Neural progenitor cell (in vitro differentiated cells): ENCODE data around the gene CPA1. TPM values are rescaled to one million over a fixed set of nuclear protein-coding genes. Genes with fewer than 3 reads are reported as not detected.

Experiments
- DNase-seq: peaks from one replicate; pipeline ENCODE4 v3.0.0-alpha.2; 2016; ENCODE audit warnings: low spot score
- H2AFZ ChIP-seq: fragments of 200-600 bp; sonication (generic); replicated peaks from 2 replicates; pipeline ENCODE4 v1.6.1; 2016; ENCODE audit warnings: antibody characterized with exemption
- H3F3A ChIP-seq: fragments of 200-600 bp; sonication (generic); 2 replicates; pipeline ENCODE4 v1.6.1; 2016; ENCODE audit warnings: antibody characterized with exemption, low read depth
- H3K27ac ChIP-seq: fragments of 200-600 bp; sonication (generic); 2 replicates; pipeline ENCODE4 v1.5.1; 2016; ENCODE audit warnings: mild to moderate bottlenecking
- H3K27me3 ChIP-seq: fragments of 200-600 bp; sonication (generic); 2 replicates; pipeline ENCODE4 v1.6.1; 2016; ENCODE audit warnings: mild to moderate bottlenecking, moderate library complexity
- H3K36me3 ChIP-seq: fragments of 200-600 bp; sonication (generic); 2 replicates; pipeline ENCODE4 v1.5.1; 2016
- H3K4me1 ChIP-seq: fragments of 200-600 bp; sonication (generic); 2 replicates; pipeline ENCODE4 v1.6.1; 2016; ENCODE audit warnings: mixed run types
- H3K4me2 ChIP-seq: fragments of 200-600 bp; sonication (generic); 2 replicates; pipeline ENCODE4 v1.6.1; 2016
- H3K4me3 ChIP-seq: fragments of 200-600 bp; sonication (generic); 2 replicates; pipeline ENCODE4 v1.5.1; 2016
- H3K79me2 ChIP-seq: fragments of 200-600 bp; sonication (generic); 2 replicates; pipeline ENCODE4 v1.6.1; 2016; ENCODE audit warnings: low read depth
- H3K9ac ChIP-seq: fragments of 200-600 bp; sonication (generic); 2 replicates; pipeline ENCODE4 v1.6.1; 2016
- H3K9me3 ChIP-seq: fragments of 200-600 bp; sonication (generic); 2 replicates; pipeline ENCODE4 v1.5.1; 2016; ENCODE audit warnings: low read depth
- H4K20me1 ChIP-seq: fragments of 200-600 bp; sonication (generic); 2 replicates; pipeline ENCODE4 v1.6.1; 2016; ENCODE audit warnings: low read depth
- H3K27ac Mint-ChIP-seq: 3 replicates; pipeline ENCODE4 v1.8.0; 2021; ENCODE audit warnings: mixed read lengths
- H3K27me3 Mint-ChIP-seq: 2 replicates; pipeline ENCODE4 v1.8.0; 2022; ENCODE audit warnings: low read depth, mild to moderate bottlenecking, inconsistent platforms, moderate library complexity, mixed read lengths; ENCODE audit not compliant: insufficient read depth
- H3K36me3 Mint-ChIP-seq: 3 replicates; pipeline ENCODE4 v1.8.0; 2021; ENCODE audit warnings: mixed read lengths
- H3K4me1 Mint-ChIP-seq: 3 replicates; pipeline ENCODE4 v1.8.0; 2021; ENCODE audit warnings: mixed read lengths
- H3K4me3 Mint-ChIP-seq: 3 replicates; pipeline ENCODE4 v1.8.0; 2021; ENCODE audit warnings: mild to moderate bottlenecking, moderate library complexity, mixed read lengths
- H3K9me3 Mint-ChIP-seq: 3 replicates; pipeline ENCODE4 v1.8.0; 2020; ENCODE audit warnings: mixed read lengths
- CTCF ChIP-seq: fragments of 200-600 bp; sonication (generic); IDR thresholded peaks from 2 replicates; pipeline ENCODE4 v1.5.1; 2017; ENCODE audit warnings: antibody characterized with exemption, mild to moderate bottlenecking
- EZH2 ChIP-seq: fragments of 200-600 bp; sonication (generic); IDR thresholded peaks from 2 replicates; pipeline ENCODE4 v1.6.1; 2017; ENCODE audit warnings: antibody characterized with exemption, mild to moderate bottlenecking, moderate library complexity
- EZH2phosphoT487 ChIP-seq: fragments of 200-600 bp; sonication (generic); IDR thresholded peaks from 2 replicates; pipeline ENCODE4 v1.6.1; 2017; ENCODE audit warnings: antibody characterized with exemption
- total RNA-seq: library from RNA; depleted of rRNA; stranded (reverse); fragments of >200 nt; gene quantifications from 2 replicates; pipeline ENCODE4 v1.2.3, GENCODE V29; 2015; ENCODE audit warnings: low replicate concordance

CPA1 gene
- total RNA-seq, 1 donor from 2014 or later: not detected

- Mint-ChIP-seq H3K4me1 (peaks cover 65% of the 10 kb centered on the region), H3K4me3 (no peak overlapping the region), H3K27me3 (peaks cover 8% of the 10 kb centered on the region), H3K36me3 (peaks cover 3% of the 10 kb centered on the region), H3K9me3 (peaks cover 3% of the 10 kb centered on the region), H3K27ac (peak overlapping the region; percentile 78)
- H3K4me3 ChIP-seq: no peak overlapping the region
- H3K4me2 ChIP-seq: no peak overlapping the region
- no peak overlapping the region for H2AFZ ChIP-seq
- H3K4me1 ChIP-seq: peaks cover 4% of the 10 kb centered on the region
- no peak overlapping the region for H3K9ac ChIP-seq
- no peak for DNase-seq
- H3K27me3 ChIP-seq: no peaks in the 10 kb centered on the region
- H3K9me3 ChIP-seq: no peaks in the 10 kb centered on the region
- H4K20me1 ChIP-seq: no peaks in the 10 kb centered on the region
- H3K79me2 ChIP-seq: no peaks in the 10 kb centered on the region
- H3K36me3 ChIP-seq: no peaks in the 10 kb centered on the region
- H3K27ac ChIP-seq: no peak overlapping the region
- no peak for TF ChIP-seq CTCF
- H3F3A ChIP-seq: no peaks in the 10 kb centered on the region
These were observed 12.2 kb upstream of the CPA1 start for GRCh38 chr7:130367836-130368746.

- H3K27me3 ChIP-seq: no peaks in the 10 kb centered on the region
- no peak overlapping the region for H3K4me2 ChIP-seq
- no peak for DNase-seq
- peaks cover 12% of the 10 kb centered on the region for H3K27me3 Mint-ChIP-seq
- H3K36me3 Mint-ChIP-seq: peaks cover 3% of the 10 kb centered on the region
- no peaks in the 10 kb centered on the region for H4K20me1 ChIP-seq
- no peak overlapping the region for H3K27ac ChIP-seq
- H3K9ac ChIP-seq: no peak overlapping the region
- no peak overlapping the region for H3K4me3 ChIP-seq
- H3K36me3 ChIP-seq: no peaks in the 10 kb centered on the region
- H3K27ac Mint-ChIP-seq: peak overlapping the region; percentile 78
- peaks cover 10% of the 10 kb centered on the region for H3K4me1 ChIP-seq
- peaks cover 3% of the 10 kb centered on the region for H3K9me3 Mint-ChIP-seq
- TF ChIP-seq CTCF: no peak
- no peak for TF ChIP-seq EZH2
- TF ChIP-seq EZH2phosphoT487: no peak
- no peaks in the 10 kb centered on the region for H3F3A ChIP-seq
- no peak overlapping the region for H3K4me3 Mint-ChIP-seq
- peaks cover 66% of the 10 kb centered on the region for H3K4me1 Mint-ChIP-seq
- H3K79me2 ChIP-seq: no peaks in the 10 kb centered on the region
- H2AFZ ChIP-seq: no peak overlapping the region
- H3K9me3 ChIP-seq: no peaks in the 10 kb centered on the region
These were observed 11.1 kb upstream of the CPA1 start for GRCh38 chr7:130369110-130369711.

- H3K9ac ChIP-seq: no peak overlapping the region
- H3K36me3 ChIP-seq: no peaks in the 10 kb centered on the region
- no peaks in the 10 kb centered on the region for H4K20me1 ChIP-seq
- peaks cover 10% of the 10 kb centered on the region for H3K4me1 ChIP-seq
- H3K9me3 ChIP-seq: no peaks in the 10 kb centered on the region
- Mint-ChIP-seq H3K36me3 (peaks cover 3% of the 10 kb centered on the region), H3K4me3 (no peak overlapping the region), H3K4me1 (peaks cover 69% of the 10 kb centered on the region), H3K27me3 (peaks cover 10% of the 10 kb centered on the region), H3K27ac (peak overlapping the region; percentile 67), H3K9me3 (peaks cover 3% of the 10 kb centered on the region)
- no peaks in the 10 kb centered on the region for H3K27me3 ChIP-seq
- TF ChIP-seq CTCF (no peak), EZH2phosphoT487 (no peak)
- no peak overlapping the region for H2AFZ ChIP-seq
- H3F3A ChIP-seq: no peaks in the 10 kb centered on the region
- no peak overlapping the region for H3K4me2 ChIP-seq
- H3K4me3 ChIP-seq: no peak overlapping the region
- H3K27ac ChIP-seq: no peak overlapping the region
- H3K79me2 ChIP-seq: no peaks in the 10 kb centered on the region
- DNase-seq: no peak
These were observed 10.3 kb upstream of the CPA1 start for GRCh38 chr7:130369831-130370550.
